Keratinocyte (primary cell): ENCODE measurements around the gene GPR158. TPM values are rescaled to one million over a fixed set of nuclear protein-coding genes. Genes with fewer than 3 reads are reported as not detected.

Source experiments
- DNase-seq: peaks from one replicate; pipeline ENCODE4 v3.0.0-alpha.2; 2011; ENCODE audit warnings: low read depth, missing footprints, low spot score
- FAIRE-seq: peaks from 2 replicates; lab custom pipeline; 2011; peaks lifted over from hg19 to GRCh38; lab: Jason Lieb, UNC
- H2AFZ ChIP-seq: 2 replicates; pipeline ENCODE4 v1.6.0; 2012; ENCODE audit warnings: low read length, control low read depth, inconsistent platforms; ENCODE audit not compliant: control insufficient read depth
- H3K27ac ChIP-seq: 2 replicates; pipeline ENCODE4 v1.5.1; 2011; ENCODE audit warnings: low read length; ENCODE audit not compliant: control insufficient read depth, insufficient read depth
- H3K27me3 ChIP-seq: 3 replicates; pipeline ENCODE4 v1.6.0; 2011; ENCODE audit warnings: low read length; ENCODE audit not compliant: control insufficient read depth, insufficient read depth; ENCODE audit errors: extremely low read depth
- H3K36me3 ChIP-seq, 2 experiments: 2 replicates in 1 of 2; 3 replicates in 1 of 2; pipeline ENCODE4 v1.5.1; 2011; ENCODE audit warnings: low read length in 2 of 2, mild to moderate bottlenecking in 1 of 2; ENCODE audit not compliant: control insufficient read depth in 2 of 2, insufficient read depth in 2 of 2; ENCODE audit errors: extremely low read depth in 1 of 2
- H3K4me1 ChIP-seq: 3 replicates; pipeline ENCODE4 v1.5.1; 2011; ENCODE audit warnings: low read length; ENCODE audit not compliant: control insufficient read depth, insufficient read depth; ENCODE audit errors: extremely low read depth
- H3K4me2 ChIP-seq: 3 replicates; pipeline ENCODE4 v1.6.0; 2011; ENCODE audit warnings: low read depth, low read length; ENCODE audit not compliant: control insufficient read depth, insufficient read depth; ENCODE audit errors: extremely low read depth
- H3K4me3 ChIP-seq, 3 experiments: fragments of 200-600 bp in 1 of 3; sonication (generic) in 1 of 3; 2 replicates in 2 of 3; 3 replicates in 1 of 3; pipeline ENCODE4 v1.5.1; 2011 to 2016; ENCODE audit warnings: low read length in 3 of 3, mild to moderate bottlenecking in 3 of 3, control low read depth in 2 of 3, inconsistent platforms in 1 of 3, low read depth in 1 of 3, mixed read lengths in 1 of 3, mixed run types in 1 of 3, moderate library complexity in 1 of 3; ENCODE audit not compliant: control insufficient read depth in 2 of 3, insufficient read depth in 2 of 3; ENCODE audit errors: extremely low read depth in 1 of 3
- H3K79me2 ChIP-seq: 2 replicates; pipeline ENCODE4 v1.6.0; 2012; ENCODE audit warnings: low read length; ENCODE audit not compliant: control insufficient read depth, insufficient read depth
- H3K9ac ChIP-seq: 3 replicates; pipeline ENCODE4 v1.6.0; 2011; ENCODE audit warnings: low read length; ENCODE audit not compliant: control insufficient read depth, insufficient read depth; ENCODE audit errors: extremely low read depth
- H3K9me1 ChIP-seq: 3 replicates; pipeline ENCODE4 v1.6.0; 2011; ENCODE audit warnings: low read length; ENCODE audit not compliant: control insufficient read depth, insufficient read depth; ENCODE audit errors: extremely low read depth
- H3K9me3 ChIP-seq: 2 replicates; pipeline ENCODE4 v1.5.1; 2012; ENCODE audit warnings: low read depth, low read length; ENCODE audit not compliant: control insufficient read depth
- H4K20me1 ChIP-seq: 3 replicates; pipeline ENCODE4 v1.6.0; 2011; ENCODE audit warnings: low read length; ENCODE audit not compliant: control insufficient read depth, insufficient read depth; ENCODE audit errors: extremely low read depth
- EZH2 ChIP-seq: IDR thresholded peaks from one replicate; pipeline ENCODE4 v1.6.1; 2012; ENCODE audit warnings: inconsistent platforms, mild to moderate bottlenecking, low read length, moderate library complexity
- dilution Hi-C: fragments of 300-500 bp; cut with MboI; formaldehyde crosslinking; loops from one replicate; pipeline ENCODE4 v1.7.0; 2020; ENCODE audit warnings: low sequenced_read_pairs; ENCODE audit not compliant: extremely low pct_ligation_motif_present
- polyA plus RNA-seq, 5 experiments: library from polyadenylated mRNA; depleted of rRNA in 3 of 5; stranded (reverse) in 3 of 5; stranded (forward) in 1 of 5; unstranded in 1 of 5; fragments of >200 nt; gene quantifications; 1 replicate in 1 of 5; 2 replicates in 3 of 5; 3 replicates in 1 of 5; pipeline versions ENCODE4 v1.2.1 to v1.2.3, GENCODE V29; 2011 to 2012; ENCODE audit warnings: missing spikeins in 2 of 5, low read depth in 1 of 5, low replicate concordance in 1 of 5
- TF ChIP-seq, protein P1 (sequence below), 3 experiments: IDR thresholded peaks in 1 of 3; conservative IDR thresholded peaks in 1 of 3; optimal IDR thresholded peaks in 1 of 3; 2 replicates in 2 of 3; 3 replicates in 1 of 3; pipeline versions ENCODE3 to v1.5.1; 2011; ENCODE audit warnings: low read length in 3 of 3, mild to moderate bottlenecking in 3 of 3, moderate library complexity in 2 of 3, control low read depth in 1 of 3, inconsistent platforms in 1 of 3; ENCODE audit not compliant: insufficient read depth in 2 of 3; ENCODE audit errors: extremely low read depth in 1 of 3

GPR158 gene
- polyA plus RNA-seq, 1 donor (not counting 4 experiments of a cell fraction or from before 2014, with no cell fraction given): not detected

DNA sequence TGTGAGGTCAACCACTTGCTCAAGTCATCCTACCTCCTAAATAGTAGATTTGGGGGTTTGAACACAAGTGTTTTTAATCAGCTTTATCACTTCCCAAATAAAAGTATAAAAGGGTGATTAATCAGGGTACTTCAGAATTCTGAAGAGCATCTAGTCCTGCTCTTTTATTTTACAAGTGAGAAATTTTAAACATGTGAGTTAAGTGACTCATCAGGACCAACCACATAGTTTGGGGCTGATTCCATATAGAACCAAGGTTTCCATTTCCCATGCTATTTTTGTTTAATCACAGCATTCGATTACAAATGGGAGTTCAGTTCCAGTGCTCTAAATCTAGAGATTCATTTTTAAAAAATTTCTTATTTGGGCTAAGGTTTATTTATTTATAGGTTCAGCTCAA is 113.4 kb downstream of the GPR158 start:
- dilution Hi-C loops: no loop called here
- no peaks in the 10 kb centered on the region for H4K20me1 ChIP-seq
- H3K79me2 ChIP-seq: no peaks in the 10 kb centered on the region
- H2AFZ ChIP-seq: no peak overlapping the region
- FAIRE-seq (no peak), DNase-seq (no peak)
- TF ChIP-seq, protein P1, sequence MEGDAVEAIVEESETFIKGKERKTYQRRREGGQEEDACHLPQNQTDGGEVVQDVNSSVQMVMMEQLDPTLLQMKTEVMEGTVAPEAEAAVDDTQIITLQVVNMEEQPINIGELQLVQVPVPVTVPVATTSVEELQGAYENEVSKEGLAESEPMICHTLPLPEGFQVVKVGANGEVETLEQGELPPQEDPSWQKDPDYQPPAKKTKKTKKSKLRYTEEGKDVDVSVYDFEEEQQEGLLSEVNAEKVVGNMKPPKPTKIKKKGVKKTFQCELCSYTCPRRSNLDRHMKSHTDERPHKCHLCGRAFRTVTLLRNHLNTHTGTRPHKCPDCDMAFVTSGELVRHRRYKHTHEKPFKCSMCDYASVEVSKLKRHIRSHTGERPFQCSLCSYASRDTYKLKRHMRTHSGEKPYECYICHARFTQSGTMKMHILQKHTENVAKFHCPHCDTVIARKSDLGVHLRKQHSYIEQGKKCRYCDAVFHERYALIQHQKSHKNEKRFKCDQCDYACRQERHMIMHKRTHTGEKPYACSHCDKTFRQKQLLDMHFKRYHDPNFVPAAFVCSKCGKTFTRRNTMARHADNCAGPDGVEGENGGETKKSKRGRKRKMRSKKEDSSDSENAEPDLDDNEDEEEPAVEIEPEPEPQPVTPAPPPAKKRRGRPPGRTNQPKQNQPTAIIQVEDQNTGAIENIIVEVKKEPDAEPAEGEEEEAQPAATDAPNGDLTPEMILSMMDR (optimal IDR thresholded peaks at IDR 0.05 in 1 of 3, IDR thresholded peaks at IDR 0.05 in 1 of 3, conservative IDR thresholded peaks at IDR 0.05 in 1 of 3; ENCODE audit: extremely low read depth in 1 of 3, insufficient read depth in 2 of 3, low read length in 3 of 3): no peak
- TF ChIP-seq EZH2: no peak
- H3K4me3 ChIP-seq: no peak overlapping the region
- H3K4me1 ChIP-seq: no peaks in the 10 kb centered on the region
- no peaks in the 10 kb centered on the region for H3K9me3 ChIP-seq
- no peak overlapping the region for H3K4me2 ChIP-seq
- no peak overlapping the region for H3K27ac ChIP-seq
- H3K27me3 ChIP-seq: no peaks in the 10 kb centered on the region
- H3K9ac ChIP-seq: no peak overlapping the region
- H3K36me3 ChIP-seq: no peaks in the 10 kb centered on the region
- no peaks in the 10 kb centered on the region for H3K9me1 ChIP-seq

DNA sequence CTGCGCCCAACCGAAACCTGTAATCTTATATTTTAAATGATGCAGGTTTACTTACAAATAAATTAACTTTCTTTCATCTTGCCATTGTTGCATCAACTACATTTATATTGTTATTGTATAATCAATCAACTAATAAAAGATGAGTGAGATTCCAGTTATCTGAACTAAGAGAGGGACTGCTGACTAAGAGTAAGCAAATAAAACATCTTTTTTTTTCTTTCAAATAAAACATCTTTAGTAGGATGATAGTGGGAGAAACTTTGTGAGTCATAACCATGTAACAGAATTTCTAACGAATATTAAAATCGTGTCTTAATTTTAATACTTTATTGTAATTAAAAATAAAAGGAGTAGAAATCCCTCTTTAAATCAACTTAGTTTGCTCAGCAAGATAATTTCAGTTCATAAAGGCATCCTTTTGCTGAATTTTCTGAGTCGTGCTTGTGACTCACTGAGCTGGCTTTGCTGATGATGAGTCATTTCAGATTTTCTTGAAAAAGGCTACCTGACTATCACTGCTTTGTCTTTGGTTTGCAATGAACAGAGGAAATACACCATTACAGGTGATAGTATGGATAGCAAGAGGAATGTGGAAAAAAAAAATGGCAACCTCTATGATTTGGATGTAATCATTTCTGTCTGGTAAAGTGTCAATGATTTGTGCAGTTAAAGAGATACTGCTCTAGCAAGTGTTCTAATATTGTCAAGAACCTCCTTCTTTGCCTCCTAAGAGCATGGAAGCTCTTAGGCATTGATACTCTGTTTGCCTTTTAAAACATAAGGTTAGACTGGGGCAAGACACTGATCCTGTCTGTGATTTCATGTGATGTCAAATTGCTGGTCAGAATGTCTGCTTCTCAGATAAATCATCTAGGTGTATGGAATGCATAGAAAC is 119.5 kb downstream of the GPR158 start:
- H3K4me1 ChIP-seq: no peaks in the 10 kb centered on the region
- no peak overlapping the region for H3K27ac ChIP-seq
- no peak overlapping the region for H2AFZ ChIP-seq
- H3K4me3 ChIP-seq: no peak overlapping the region
- H3K4me2 ChIP-seq: no peak overlapping the region
- FAIRE-seq (no peak), DNase-seq (no peak)
- no peaks in the 10 kb centered on the region for H3K79me2 ChIP-seq
- dilution Hi-C loops: no loop called here
- no peak for TF ChIP-seq EZH2
- no peaks in the 10 kb centered on the region for H3K36me3 ChIP-seq
- no peaks in the 10 kb centered on the region for H3K9me1 ChIP-seq
- H3K9ac ChIP-seq: no peak overlapping the region
- H4K20me1 ChIP-seq: no peaks in the 10 kb centered on the region
- H3K9me3 ChIP-seq: no peaks in the 10 kb centered on the region
- H3K27me3 ChIP-seq: no peaks in the 10 kb centered on the region
